ENCODE data around the gene RUSC2.

DNA sequence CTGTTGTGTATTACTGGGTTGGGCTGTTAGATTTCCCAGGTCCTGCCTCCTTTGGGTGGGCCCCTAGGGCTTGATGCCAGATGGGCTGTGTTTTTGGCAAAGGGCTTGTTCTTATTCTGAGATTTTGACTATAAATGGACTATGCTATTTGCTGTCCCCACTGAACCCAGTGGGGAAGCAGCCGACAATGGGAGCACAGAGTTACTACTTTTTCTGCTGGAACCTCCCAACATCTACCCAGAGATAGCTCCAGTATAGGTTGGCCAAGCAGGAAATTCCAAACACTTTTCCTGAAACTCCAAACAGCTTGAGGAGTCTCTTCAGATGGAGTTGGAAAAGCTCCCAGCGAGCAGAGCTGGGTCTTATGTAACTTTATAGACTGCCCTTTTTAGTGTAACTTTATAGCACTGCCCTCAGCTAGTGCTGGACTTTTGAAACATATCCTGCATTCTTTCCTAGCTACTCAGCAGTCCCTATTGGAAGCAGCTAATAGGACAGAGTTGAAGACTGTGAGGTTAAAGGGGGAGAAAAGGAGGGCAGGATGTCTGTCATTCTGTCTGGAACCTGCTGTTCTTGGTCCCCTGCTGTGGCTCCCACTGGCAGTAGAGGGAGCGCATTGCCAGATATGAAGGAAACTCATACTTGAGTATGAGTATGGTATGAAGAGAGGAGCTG is 21.0 kb downstream of the RUSC2 start:
- TF ChIP-seq, protein P1, sequence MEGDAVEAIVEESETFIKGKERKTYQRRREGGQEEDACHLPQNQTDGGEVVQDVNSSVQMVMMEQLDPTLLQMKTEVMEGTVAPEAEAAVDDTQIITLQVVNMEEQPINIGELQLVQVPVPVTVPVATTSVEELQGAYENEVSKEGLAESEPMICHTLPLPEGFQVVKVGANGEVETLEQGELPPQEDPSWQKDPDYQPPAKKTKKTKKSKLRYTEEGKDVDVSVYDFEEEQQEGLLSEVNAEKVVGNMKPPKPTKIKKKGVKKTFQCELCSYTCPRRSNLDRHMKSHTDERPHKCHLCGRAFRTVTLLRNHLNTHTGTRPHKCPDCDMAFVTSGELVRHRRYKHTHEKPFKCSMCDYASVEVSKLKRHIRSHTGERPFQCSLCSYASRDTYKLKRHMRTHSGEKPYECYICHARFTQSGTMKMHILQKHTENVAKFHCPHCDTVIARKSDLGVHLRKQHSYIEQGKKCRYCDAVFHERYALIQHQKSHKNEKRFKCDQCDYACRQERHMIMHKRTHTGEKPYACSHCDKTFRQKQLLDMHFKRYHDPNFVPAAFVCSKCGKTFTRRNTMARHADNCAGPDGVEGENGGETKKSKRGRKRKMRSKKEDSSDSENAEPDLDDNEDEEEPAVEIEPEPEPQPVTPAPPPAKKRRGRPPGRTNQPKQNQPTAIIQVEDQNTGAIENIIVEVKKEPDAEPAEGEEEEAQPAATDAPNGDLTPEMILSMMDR (IDR thresholded peaks at IDR 0.05 in 4 of 5, conservative IDR thresholded peaks at IDR 0.05 in 1 of 5), result peak in 2 of 5 experiments; percentile 31 to 46
- peak in 1 of 2 donors; percentile 36 for TF ChIP-seq POLR2A (IDR thresholded peaks at IDR 0.05)
